K562 (cell line): ENCODE measurements around the gene CLIP2. TPM values are rescaled to one million over a fixed set of nuclear protein-coding genes. Genes with fewer than 3 reads are reported as not detected.

Experiments
- CAMTA2 ChIP-seq: fragments of 250-450 bp; sonication (Bioruptor Pico); conservative IDR thresholded peaks from 2 replicates; pipeline ENCODE4 v1.5.1; 2022
- FOXA1 ChIP-seq: fragments of 450-650 bp; IDR thresholded peaks from 2 replicates; pipeline ENCODE4 v1.6.1; 2016; ENCODE audit warnings: mild to moderate bottlenecking, borderline replicate concordance
- GABPB2 ChIP-seq: fragments of 250-450 bp; sonication (Bioruptor Pico); conservative IDR thresholded peaks from 2 replicates; pipeline ENCODE4 v1.5.1; 2021; ENCODE audit warnings: mild to moderate bottlenecking
- JUN ChIP-seq, 2 experiments: sonication (generic) in 1 of 2; formaldehyde crosslinking in 1 of 2; IDR thresholded peaks; 2 replicates each; pipeline versions ENCODE4 v1.6.1 to v1.8.0; 2012 to 2022; ENCODE audit warnings: borderline replicate concordance in 2 of 2, mild to moderate bottlenecking in 2 of 2, improper control_type of control experiment in 1 of 2, low read depth in 1 of 2, low read length in 1 of 2, missing genetic modification reagents in 1 of 2
- MCM7 ChIP-seq, 2 experiments: fragments of 450-650 bp; IDR thresholded peaks; 2 replicates each; pipeline ENCODE4 v1.6.1; 2016 to 2018
- MECOM ChIP-seq: fragments of 250-450 bp; sonication (Bioruptor Pico); IDR thresholded peaks from 2 replicates; pipeline ENCODE4 v1.8.0; 2022; ENCODE audit warnings: inconsistent platforms
- NONO ChIP-seq, 2 experiments: fragments of 200-400 bp in 1 of 2; fragments of 450-650 bp in 1 of 2; formaldehyde crosslinking in 1 of 2; IDR thresholded peaks; 2 replicates each; pipeline ENCODE4 v1.6.1; 2017; ENCODE audit warnings: low read depth in 2 of 2, mild to moderate bottlenecking in 2 of 2, moderate library complexity in 2 of 2, low read length in 1 of 2
- NR2C2 ChIP-seq, 2 experiments: fragments of 200-800 bp in 1 of 2; sonication (Bioruptor generic) in 1 of 2; sonication (generic) in 1 of 2; formaldehyde crosslinking in 1 of 2; IDR thresholded peaks; 2 replicates each; pipeline versions ENCODE4 v1.6.1 to v1.8.0; 2016 to 2022; ENCODE audit warnings: mild to moderate bottlenecking in 1 of 2, missing compliant biosample characterization in 1 of 2, missing genetic modification characterization in 1 of 2, missing genetic modification reagents in 1 of 2
- PCBP1 ChIP-seq: fragments of 200-400 bp; formaldehyde crosslinking; IDR thresholded peaks from 2 replicates; pipeline ENCODE4 v1.6.1; 2018; ENCODE audit warnings: mild to moderate bottlenecking, low read depth, low read length; ENCODE audit not compliant: poor library complexity, severe bottlenecking
- RHOXF2B ChIP-seq: fragments of 250-450 bp; sonication (Bioruptor Pico); conservative IDR thresholded peaks from 2 replicates; pipeline ENCODE4 v1.5.1; 2021
- SAP30 ChIP-seq: fragments of 200-600 bp; sonication (generic); IDR thresholded peaks from 2 replicates; pipeline ENCODE4 v1.6.1; 2012; ENCODE audit warnings: borderline replicate concordance, low read depth, mild to moderate bottlenecking, moderate library complexity, low read length, control low read depth, inconsistent platforms; ENCODE audit not compliant: insufficient read depth, poor library complexity, severe bottlenecking
- SMARCA4 ChIP-seq: fragments of 450-650 bp; IDR thresholded peaks from 2 replicates; pipeline ENCODE4 v1.6.1; 2016
- SMARCE1 ChIP-seq: fragments of 450-650 bp; IDR thresholded peaks from 2 replicates; pipeline ENCODE4 v1.7.1; 2016; ENCODE audit warnings: mild to moderate bottlenecking
- SRSF1 ChIP-seq: fragments of 200-400 bp; formaldehyde crosslinking; IDR thresholded peaks from 2 replicates; pipeline ENCODE4 v1.6.1; 2017; ENCODE audit warnings: mild to moderate bottlenecking, low read depth, low read length, moderate library complexity
- TARDBP ChIP-seq: fragments of 450-650 bp; IDR thresholded peaks from 2 replicates; pipeline ENCODE4 v1.6.1; 2016
- ZBED1 ChIP-seq: IDR thresholded peaks from 2 replicates; pipeline ENCODE4 v1.6.1; 2014
- ZC3H11A ChIP-seq: IDR thresholded peaks from 2 replicates; pipeline ENCODE4 v1.6.1; 2012; ENCODE audit warnings: low read depth, low read length, improper control_type of control experiment
- ZNF354B ChIP-seq: fragments of 250-450 bp; sonication (Bioruptor Pico); IDR thresholded peaks from 2 replicates; pipeline ENCODE4 v1.4.0; 2020
- ZNF79 ChIP-seq: fragments of 250-450 bp; sonication (Bioruptor Pico); IDR thresholded peaks from 2 replicates; pipeline ENCODE4 v1.4.0; 2020; ENCODE audit warnings: low read depth, mild to moderate bottlenecking, moderate library complexity
- polyA plus RNA-seq, 8 experiments: library from polyadenylated mRNA; depleted of rRNA in 4 of 8; stranded (reverse) in 5 of 8; unstranded in 3 of 8; fragments of >200 nt; fragmentation: Nextera tagmentation in 2 of 8; fragmentation: Illumina TruSeq in 1 of 8; extraction: Ambion mirVana in 2 of 8; extraction: Trizol in 1 of 8; gene quantifications; 2 replicates each; pipeline versions ENCODE4 v1.2.1 to v1.2.3, GENCODE V29; 2011 to 2014; ENCODE audit warnings: inconsistent platforms in 1 of 8, missing spikeins in 1 of 8
- total RNA-seq, 7 experiments: library from RNA; depleted of rRNA in 6 of 7; stranded (reverse); fragments of >200 nt in 6 of 7; fragmentation: Illumina TruSeq in 2 of 7; extraction: Trizol in 2 of 7; gene quantifications; 2 replicates each; pipeline versions ENCODE4 v1.2.1 to v1.2.3, GENCODE V29; 2011 to 2021; ENCODE audit warnings: low replicate concordance in 1 of 7
- TF ChIP-seq, protein P1 (sequence below): fragments of 250-450 bp; sonication (Bioruptor Pico); IDR thresholded peaks from 2 replicates; pipeline ENCODE4 v1.4.0; 2020
- TF ChIP-seq, protein P2 (sequence below), 2 experiments: fragments of 450-650 bp; IDR thresholded peaks; 2 replicates each; pipeline ENCODE4 v1.6.1; 2018; ENCODE audit warnings: mild to moderate bottlenecking in 2 of 2, low read depth in 1 of 2; ENCODE audit not compliant: partially characterized antibody in 2 of 2

Gene CLIP2
- total and polyA plus RNA-seq, 9 of the 15 experiments (the other 6 are each of a cell fraction or from before 2014, with no cell fraction given) = 0.07 to 5.4 (median 2.1) TPM

DNA sequence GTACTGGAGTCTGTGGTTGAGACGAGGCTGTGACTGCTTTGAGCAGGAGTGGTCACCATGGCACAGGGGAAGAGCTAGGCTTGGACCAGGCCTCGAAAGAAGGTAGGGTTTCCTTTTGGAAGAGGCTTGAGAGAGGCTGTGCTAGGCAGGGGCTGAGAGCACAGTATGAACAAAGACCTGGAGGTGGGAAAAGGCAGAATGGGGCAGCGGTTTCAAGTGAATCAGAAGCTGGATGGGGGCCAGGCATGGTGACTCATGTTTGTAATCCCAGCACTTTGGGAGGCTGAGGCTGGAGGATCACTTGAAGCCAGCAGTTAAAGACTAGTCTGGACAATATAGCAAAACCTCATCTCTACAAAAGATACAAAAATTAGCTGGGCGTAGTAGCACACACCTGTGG lies 65.9 kb downstream of the CLIP2 start (continued):
- TF ChIP-seq, protein P1, sequence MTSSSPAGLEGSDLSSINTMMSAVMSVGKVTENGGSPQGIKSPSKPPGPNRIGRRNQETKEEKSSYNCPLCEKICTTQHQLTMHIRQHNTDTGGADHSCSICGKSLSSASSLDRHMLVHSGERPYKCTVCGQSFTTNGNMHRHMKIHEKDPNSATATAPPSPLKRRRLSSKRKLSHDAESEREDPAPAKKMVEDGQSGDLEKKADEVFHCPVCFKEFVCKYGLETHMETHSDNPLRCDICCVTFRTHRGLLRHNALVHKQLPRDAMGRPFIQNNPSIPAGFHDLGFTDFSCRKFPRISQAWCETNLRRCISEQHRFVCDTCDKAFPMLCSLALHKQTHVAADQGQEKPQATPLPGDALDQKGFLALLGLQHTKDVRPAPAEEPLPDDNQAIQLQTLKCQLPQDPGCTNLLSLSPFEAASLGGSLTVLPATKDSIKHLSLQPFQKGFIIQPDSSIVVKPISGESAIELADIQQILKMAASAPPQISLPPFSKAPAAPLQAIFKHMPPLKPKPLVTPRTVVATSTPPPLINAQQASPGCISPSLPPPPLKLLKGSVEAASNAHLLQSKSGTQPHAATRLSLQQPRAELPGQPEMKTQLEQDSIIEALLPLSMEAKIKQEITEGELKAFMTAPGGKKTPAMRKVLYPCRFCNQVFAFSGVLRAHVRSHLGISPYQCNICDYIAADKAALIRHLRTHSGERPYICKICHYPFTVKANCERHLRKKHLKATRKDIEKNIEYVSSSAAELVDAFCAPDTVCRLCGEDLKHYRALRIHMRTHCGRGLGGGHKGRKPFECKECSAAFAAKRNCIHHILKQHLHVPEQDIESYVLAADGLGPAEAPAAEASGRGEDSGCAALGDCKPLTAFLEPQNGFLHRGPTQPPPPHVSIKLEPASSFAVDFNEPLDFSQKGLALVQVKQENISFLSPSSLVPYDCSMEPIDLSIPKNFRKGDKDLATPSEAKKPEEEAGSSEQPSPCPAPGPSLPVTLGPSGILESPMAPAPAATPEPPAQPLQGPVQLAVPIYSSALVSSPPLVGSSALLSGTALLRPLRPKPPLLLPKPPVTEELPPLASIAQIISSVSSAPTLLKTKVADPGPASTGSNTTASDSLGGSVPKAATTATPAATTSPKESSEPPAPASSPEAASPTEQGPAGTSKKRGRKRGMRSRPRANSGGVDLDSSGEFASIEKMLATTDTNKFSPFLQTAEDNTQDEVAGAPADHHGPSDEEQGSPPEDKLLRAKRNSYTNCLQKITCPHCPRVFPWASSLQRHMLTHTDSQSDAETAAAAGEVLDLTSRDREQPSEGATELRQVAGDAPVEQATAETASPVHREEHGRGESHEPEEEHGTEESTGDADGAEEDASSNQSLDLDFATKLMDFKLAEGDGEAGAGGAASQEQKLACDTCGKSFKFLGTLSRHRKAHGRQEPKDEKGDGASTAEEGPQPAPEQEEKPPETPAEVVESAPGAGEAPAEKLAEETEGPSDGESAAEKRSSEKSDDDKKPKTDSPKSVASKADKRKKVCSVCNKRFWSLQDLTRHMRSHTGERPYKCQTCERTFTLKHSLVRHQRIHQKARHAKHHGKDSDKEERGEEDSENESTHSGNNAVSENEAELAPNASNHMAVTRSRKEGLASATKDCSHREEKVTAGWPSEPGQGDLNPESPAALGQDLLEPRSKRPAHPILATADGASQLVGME (CRISPR knock-in tag) = no peak
- TF ChIP-seq ZNF79 (CRISPR knock-in tag) (no peak), JUN (IDR thresholded peaks at IDR 0.05; ENCODE audit: borderline replicate concordance, low read depth, low read length) (peak; percentile 89), JUN (CRISPR knock-in tag; IDR thresholded peaks at IDR 0.05; ENCODE audit: borderline replicate concordance) (0 out of 2 replicates have a peak, but pooled peaks have one; percentile 47), ZNF354B (no peak), SRSF1 (no peak), FOXA1 (no peak), SMARCA4 (peak; percentile 58; the same call in 1 of the 2 replicates), RHOXF2B (no peak), CAMTA2 (CRISPR knock-in tag) (no peak), TARDBP (no peak), SAP30 (no peak), ZC3H11A (no peak), NONO (IDR thresholded peaks at IDR 0.05; ENCODE audit: low read depth in 2 of 2, low read length in 1 of 2) (no peak), ZBED1 (no peak), SMARCE1 (peak; percentile 67), GABPB2 (no peak), PCBP1 (no peak), NR2C2 (CRISPR knock-in tag; IDR thresholded peaks at IDR 0.05) (0 out of 2 replicates have a peak, but pooled peaks have one; percentile 15), NR2C2 (tag; IDR thresholded peaks at IDR 0.05) (no peak), MCM7 (IDR thresholded peaks at IDR 0.05) (no peak), MECOM (CRISPR knock-in tag) (no peak)
- TF ChIP-seq, protein P2, sequence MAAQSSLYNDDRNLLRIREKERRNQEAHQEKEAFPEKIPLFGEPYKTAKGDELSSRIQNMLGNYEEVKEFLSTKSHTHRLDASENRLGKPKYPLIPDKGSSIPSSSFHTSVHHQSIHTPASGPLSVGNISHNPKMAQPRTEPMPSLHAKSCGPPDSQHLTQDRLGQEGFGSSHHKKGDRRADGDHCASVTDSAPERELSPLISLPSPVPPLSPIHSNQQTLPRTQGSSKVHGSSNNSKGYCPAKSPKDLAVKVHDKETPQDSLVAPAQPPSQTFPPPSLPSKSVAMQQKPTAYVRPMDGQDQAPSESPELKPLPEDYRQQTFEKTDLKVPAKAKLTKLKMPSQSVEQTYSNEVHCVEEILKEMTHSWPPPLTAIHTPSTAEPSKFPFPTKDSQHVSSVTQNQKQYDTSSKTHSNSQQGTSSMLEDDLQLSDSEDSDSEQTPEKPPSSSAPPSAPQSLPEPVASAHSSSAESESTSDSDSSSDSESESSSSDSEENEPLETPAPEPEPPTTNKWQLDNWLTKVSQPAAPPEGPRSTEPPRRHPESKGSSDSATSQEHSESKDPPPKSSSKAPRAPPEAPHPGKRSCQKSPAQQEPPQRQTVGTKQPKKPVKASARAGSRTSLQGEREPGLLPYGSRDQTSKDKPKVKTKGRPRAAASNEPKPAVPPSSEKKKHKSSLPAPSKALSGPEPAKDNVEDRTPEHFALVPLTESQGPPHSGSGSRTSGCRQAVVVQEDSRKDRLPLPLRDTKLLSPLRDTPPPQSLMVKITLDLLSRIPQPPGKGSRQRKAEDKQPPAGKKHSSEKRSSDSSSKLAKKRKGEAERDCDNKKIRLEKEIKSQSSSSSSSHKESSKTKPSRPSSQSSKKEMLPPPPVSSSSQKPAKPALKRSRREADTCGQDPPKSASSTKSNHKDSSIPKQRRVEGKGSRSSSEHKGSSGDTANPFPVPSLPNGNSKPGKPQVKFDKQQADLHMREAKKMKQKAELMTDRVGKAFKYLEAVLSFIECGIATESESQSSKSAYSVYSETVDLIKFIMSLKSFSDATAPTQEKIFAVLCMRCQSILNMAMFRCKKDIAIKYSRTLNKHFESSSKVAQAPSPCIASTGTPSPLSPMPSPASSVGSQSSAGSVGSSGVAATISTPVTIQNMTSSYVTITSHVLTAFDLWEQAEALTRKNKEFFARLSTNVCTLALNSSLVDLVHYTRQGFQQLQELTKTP (IDR thresholded peaks at IDR 0.05; ENCODE audit: low read depth in 1 of 2, partially characterized antibody in 2 of 2) = no peak
